Nephron progenitor cell (in vitro differentiated cells): ENCODE data around the gene ATRNL1.
"Not testable (repeated sequence)": the region's sequence is repeated elsewhere in the genome, so short reads cannot be mapped to it uniquely, and the experiment has no call there.

Source experiments
- DNase-seq: peaks from one replicate; pipeline ENCODE4 v3.0.0; 2021
- H3K27ac Mint-ChIP-seq: 2 replicates; pipeline ENCODE4 v1.8.0; 2021; ENCODE audit warnings: mild to moderate bottlenecking, moderate library complexity, mixed read lengths
- H3K27me3 Mint-ChIP-seq: 2 replicates; pipeline ENCODE4 v1.8.0; 2021; ENCODE audit warnings: mild to moderate bottlenecking, low read depth, mixed read lengths; ENCODE audit not compliant: poor library complexity
- H3K36me3 Mint-ChIP-seq: 2 replicates; pipeline ENCODE4 v1.8.0; 2021; ENCODE audit warnings: low read depth, mixed read lengths
- H3K4me1 Mint-ChIP-seq: 2 replicates; pipeline ENCODE4 v1.8.0; 2021; ENCODE audit warnings: mixed read lengths
- H3K4me3 Mint-ChIP-seq: 2 replicates; pipeline ENCODE4 v1.8.0; 2021; ENCODE audit warnings: mild to moderate bottlenecking, moderate library complexity, mixed read lengths
- H3K9me3 Mint-ChIP-seq: 2 replicates; pipeline ENCODE4 v1.8.0; 2021; ENCODE audit warnings: mild to moderate bottlenecking, moderate library complexity, mixed read lengths
- CTCF ChIP-seq: fragments of 200-600 bp; sonication (generic); IDR thresholded peaks from 2 replicates; pipeline ENCODE4 v1.5.0; 2021; ENCODE audit warnings: antibody characterized with exemption

ATRNL1 gene

GRCh38 chr10:115239761-115240160, 146.6 kb downstream of the ATRNL1 start:
- H3K27me3 Mint-ChIP-seq = no peaks in the 10 kb centered on the region
- TF ChIP-seq CTCF = no peak
- H3K4me3 Mint-ChIP-seq = no peak overlapping the region
- H3K36me3 Mint-ChIP-seq = peaks cover 5% of the 10 kb centered on the region
- no peak for DNase-seq
- H3K27ac Mint-ChIP-seq = peak overlapping the region; percentile 34
- H3K4me1 Mint-ChIP-seq = peaks cover 3% of the 10 kb centered on the region
- no peaks in the 10 kb centered on the region for H3K9me3 Mint-ChIP-seq

GRCh38 chr10:115250784-115251183, 157.6 kb downstream of the ATRNL1 start:
- Mint-ChIP-seq H3K9me3 (peaks cover 23% of the 10 kb centered on the region), H3K27ac (no peak overlapping the region), H3K27me3 (no peaks in the 10 kb centered on the region), H3K4me1 (no peaks in the 10 kb centered on the region), H3K36me3 (peaks cover 26% of the 10 kb centered on the region), H3K4me3 (no peak overlapping the region)
- DNase-seq = no peak
- no peak for TF ChIP-seq CTCF

GRCh38 chr10:115253765-115254164, 160.6 kb downstream of the ATRNL1 start:
- not testable (repeated sequence) for H3K4me1 Mint-ChIP-seq, H3K27me3 Mint-ChIP-seq, DNase-seq, H3K4me3 Mint-ChIP-seq, H3K27ac Mint-ChIP-seq
- Mint-ChIP-seq H3K9me3 (peaks cover 50% of the 10 kb centered on the region), H3K36me3 (peaks cover 43% of the 10 kb centered on the region)

- Mint-ChIP-seq H3K4me1 (peaks cover 4% of the 10 kb centered on the region), H3K27ac (no peak overlapping the region), H3K27me3 (no peaks in the 10 kb centered on the region), H3K36me3 (peaks cover 13% of the 10 kb centered on the region), H3K9me3 (no peaks in the 10 kb centered on the region), H3K4me3 (no peak overlapping the region)
- no peak for DNase-seq
- TF ChIP-seq CTCF = no peak
These were observed 179.3 kb downstream of the ATRNL1 start for GRCh38 chr10:115272482-115272881.

- no peaks in the 10 kb centered on the region for H3K27me3 Mint-ChIP-seq
- no peaks in the 10 kb centered on the region for H3K9me3 Mint-ChIP-seq
- H3K4me1 Mint-ChIP-seq = no peaks in the 10 kb centered on the region
- DNase-seq = no peak
- H3K4me3 Mint-ChIP-seq = no peak overlapping the region
- no peak overlapping the region for H3K27ac Mint-ChIP-seq
- TF ChIP-seq CTCF = no peak
- H3K36me3 Mint-ChIP-seq = peaks cover 21% of the 10 kb centered on the region
These were observed 185.1 kb downstream of the ATRNL1 start for GRCh38 chr10:115278294-115278693.

GRCh38 chr10:115295213-115295805, 202.1 kb downstream of the ATRNL1 start:
- peaks cover 45% of the 10 kb centered on the region for H3K36me3 Mint-ChIP-seq
- peaks cover 46% of the 10 kb centered on the region for H3K9me3 Mint-ChIP-seq
- H3K27ac Mint-ChIP-seq = no peak overlapping the region
- H3K4me3 Mint-ChIP-seq = no peak overlapping the region
- no peaks in the 10 kb centered on the region for H3K27me3 Mint-ChIP-seq
- DNase-seq = no peak
- H3K4me1 Mint-ChIP-seq = no peaks in the 10 kb centered on the region
- no peak for TF ChIP-seq CTCF
